WERI-Rb-1 (cell line): Measurements from ENCODE around the gene TXNDC5.

Source experiments
- DNase-seq: peaks from one replicate; pipeline ENCODE4 v3.0.0-alpha.2; 2020
- H3K27ac ChIP-seq: fragments of 250-450 bp; sonication (Bioruptor Pico); 2 replicates; pipeline ENCODE4 v1.5.1; 2020; ENCODE audit warnings: mild to moderate bottlenecking, moderate library complexity
- H3K27me3 ChIP-seq: fragments of 250-450 bp; sonication (Bioruptor Pico); 2 replicates; pipeline ENCODE4 v1.5.1; 2021; ENCODE audit warnings: mild to moderate bottlenecking, low read depth, moderate library complexity; ENCODE audit not compliant: insufficient read depth, severe bottlenecking
- H3K36me3 ChIP-seq: fragments of 250-450 bp; sonication (Bioruptor Pico); 2 replicates; pipeline ENCODE4 v1.5.1; 2020; ENCODE audit warnings: mild to moderate bottlenecking, moderate library complexity
- H3K4me3 ChIP-seq: 2 replicates; pipeline ENCODE4 v1.5.1; 2011; ENCODE audit warnings: low read depth, mild to moderate bottlenecking, control low read depth, low read length
- H3K9me3 ChIP-seq: fragments of 250-450 bp; sonication (Bioruptor Pico); 2 replicates; pipeline ENCODE4 v1.5.1; 2021; ENCODE audit warnings: mild to moderate bottlenecking, moderate library complexity; ENCODE audit not compliant: severe bottlenecking
- TF ChIP-seq, protein P1 (sequence below): IDR thresholded peaks from 2 replicates; pipeline ENCODE4 v1.5.1; 2011; ENCODE audit warnings: low read depth, mild to moderate bottlenecking, control low read depth, inconsistent platforms, low read length

The TXNDC5 gene

DNA sequence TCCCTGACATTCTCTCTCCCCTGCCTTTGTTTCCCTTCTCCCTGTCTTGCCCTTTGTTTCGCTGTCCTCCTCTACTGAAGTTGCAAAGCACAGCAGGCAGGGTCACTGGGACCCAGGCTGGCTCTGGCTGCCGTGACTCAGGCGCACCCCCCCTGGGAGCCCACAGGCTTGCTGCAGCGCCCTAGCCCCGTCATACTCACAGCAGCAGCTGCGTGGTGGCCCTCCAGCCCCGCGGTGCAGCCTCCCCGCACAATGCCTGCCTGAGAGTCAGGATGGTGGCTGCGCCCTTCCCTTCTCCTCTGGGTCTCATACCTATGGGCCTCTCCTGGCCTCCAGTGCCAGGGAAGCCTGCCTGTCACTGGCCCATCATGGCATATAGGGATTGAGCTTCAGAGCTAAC is 41.7 kb downstream of the TXNDC5 start:
- TF ChIP-seq, protein P1, sequence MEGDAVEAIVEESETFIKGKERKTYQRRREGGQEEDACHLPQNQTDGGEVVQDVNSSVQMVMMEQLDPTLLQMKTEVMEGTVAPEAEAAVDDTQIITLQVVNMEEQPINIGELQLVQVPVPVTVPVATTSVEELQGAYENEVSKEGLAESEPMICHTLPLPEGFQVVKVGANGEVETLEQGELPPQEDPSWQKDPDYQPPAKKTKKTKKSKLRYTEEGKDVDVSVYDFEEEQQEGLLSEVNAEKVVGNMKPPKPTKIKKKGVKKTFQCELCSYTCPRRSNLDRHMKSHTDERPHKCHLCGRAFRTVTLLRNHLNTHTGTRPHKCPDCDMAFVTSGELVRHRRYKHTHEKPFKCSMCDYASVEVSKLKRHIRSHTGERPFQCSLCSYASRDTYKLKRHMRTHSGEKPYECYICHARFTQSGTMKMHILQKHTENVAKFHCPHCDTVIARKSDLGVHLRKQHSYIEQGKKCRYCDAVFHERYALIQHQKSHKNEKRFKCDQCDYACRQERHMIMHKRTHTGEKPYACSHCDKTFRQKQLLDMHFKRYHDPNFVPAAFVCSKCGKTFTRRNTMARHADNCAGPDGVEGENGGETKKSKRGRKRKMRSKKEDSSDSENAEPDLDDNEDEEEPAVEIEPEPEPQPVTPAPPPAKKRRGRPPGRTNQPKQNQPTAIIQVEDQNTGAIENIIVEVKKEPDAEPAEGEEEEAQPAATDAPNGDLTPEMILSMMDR = no peak
- no peak for DNase-seq
- Histone ChIP-seq H3K9me3 (peaks cover 2% of the 10 kb centered on the region), H3K27ac (no peak overlapping the region), H3K36me3 (no peaks in the 10 kb centered on the region), H3K27me3 (peaks cover 6% of the 10 kb centered on the region), H3K4me3 (no peak overlapping the region)

DNA sequence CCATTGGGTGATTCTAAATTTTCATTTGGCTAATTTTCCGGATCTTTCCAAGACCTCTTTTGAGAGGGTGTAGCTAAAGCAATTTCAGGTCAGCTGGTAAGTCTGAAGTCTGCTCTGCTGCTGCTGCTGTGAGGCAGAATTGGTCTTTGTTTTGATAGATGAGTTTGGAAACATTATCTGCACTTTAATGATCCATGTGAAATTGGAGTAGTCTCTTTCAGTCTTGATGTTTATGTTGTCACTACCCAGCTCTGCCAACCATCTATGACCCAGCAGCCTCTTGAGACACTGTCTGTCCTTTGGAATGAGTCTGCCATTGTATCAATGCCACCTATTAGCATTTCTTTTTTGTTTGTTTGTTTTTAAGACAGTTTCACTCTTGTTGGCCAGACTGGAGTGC is 44.1 kb downstream of the TXNDC5 start:
- TF ChIP-seq, protein P1 = no peak
- Histone ChIP-seq H3K27me3 (peaks cover 16% of the 10 kb centered on the region), H3K9me3 (no peaks in the 10 kb centered on the region), H3K36me3 (no peaks in the 10 kb centered on the region), H3K4me3 (no peak overlapping the region), H3K27ac (no peak overlapping the region)
- no peak for DNase-seq

DNA sequence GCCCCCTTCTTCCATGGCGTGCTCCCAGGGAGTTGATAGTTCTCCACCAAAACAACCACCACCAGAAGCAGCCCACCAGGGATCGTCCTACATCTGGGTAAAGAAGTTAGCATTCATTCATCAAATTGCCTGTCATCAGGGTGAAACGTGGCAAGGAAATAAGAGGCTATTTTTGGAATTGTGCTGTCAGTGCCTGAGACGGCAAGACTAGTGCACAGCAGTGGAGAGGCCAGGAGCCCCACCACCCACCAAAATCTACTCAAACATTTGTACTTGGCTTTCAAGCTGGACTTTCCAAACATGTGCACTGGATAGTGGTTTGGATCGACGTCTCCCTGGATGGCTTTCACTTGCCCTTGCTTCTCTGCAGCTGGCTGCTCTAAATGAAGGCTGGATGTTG is 44.8 kb downstream of the TXNDC5 start:
- H3K27me3 ChIP-seq = peaks cover 16% of the 10 kb centered on the region
- H3K9me3 ChIP-seq = no peaks in the 10 kb centered on the region
- no peaks in the 10 kb centered on the region for H3K36me3 ChIP-seq
- no peak overlapping the region for H3K27ac ChIP-seq
- TF ChIP-seq, protein P1 = no peak
- H3K4me3 ChIP-seq = no peak overlapping the region
- DNase-seq = no peak

DNA sequence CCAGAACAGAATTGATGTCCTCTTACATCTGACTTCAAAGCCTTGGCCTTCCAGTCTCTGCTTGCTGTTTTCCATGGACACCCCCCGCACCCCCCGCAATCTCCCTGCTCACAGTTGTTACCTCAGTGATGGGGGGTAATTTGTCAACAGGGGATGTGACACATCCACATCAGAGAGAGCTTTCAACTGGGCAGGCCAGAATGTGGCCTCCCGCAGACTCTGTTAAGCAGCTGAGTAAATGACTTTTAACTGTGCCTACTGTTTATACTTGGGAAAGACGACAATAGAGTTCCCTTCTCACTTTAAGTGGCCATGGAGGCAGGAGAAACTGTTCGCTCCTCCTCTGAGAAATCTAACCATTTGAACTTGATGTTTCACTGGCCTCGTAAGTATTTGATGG is 51.0 kb downstream of the TXNDC5 start:
- no peak for DNase-seq

DNA sequence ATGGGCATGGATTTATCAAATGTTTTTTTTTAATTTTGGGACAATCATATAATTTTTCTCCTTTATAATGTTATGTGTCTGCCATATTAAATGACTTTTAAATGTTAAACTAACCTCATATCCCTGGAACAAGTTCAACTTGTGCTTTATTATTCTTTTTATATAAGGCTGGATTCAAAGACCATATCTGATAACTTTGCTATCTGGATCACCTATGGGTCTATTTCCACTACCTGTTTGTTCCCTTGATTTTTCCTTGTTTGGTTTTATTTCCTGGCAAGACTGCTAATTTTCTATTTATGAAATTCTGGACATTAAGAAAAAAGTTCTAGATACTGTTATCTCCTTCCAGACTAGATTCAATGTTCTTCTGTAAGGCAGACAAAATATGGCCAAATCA is 58.8 kb downstream of the TXNDC5 start:
- TF ChIP-seq, protein P1 = no peak
- Histone ChIP-seq H3K27me3 (peaks cover 8% of the 10 kb centered on the region), H3K4me3 (no peak overlapping the region), H3K27ac (no peak overlapping the region), H3K9me3 (peaks cover 15% of the 10 kb centered on the region), H3K36me3 (no peaks in the 10 kb centered on the region)
- no peak for DNase-seq

More for the DNA sequence above, 51.0 kb downstream of the TXNDC5 start:
- Histone ChIP-seq H3K9me3 (peaks cover 3% of the 10 kb centered on the region), H3K4me3 (no peak overlapping the region), H3K27me3 (peaks cover 22% of the 10 kb centered on the region), H3K27ac (no peak overlapping the region), H3K36me3 (no peaks in the 10 kb centered on the region)
- TF ChIP-seq, protein P1 = no peak

DNA sequence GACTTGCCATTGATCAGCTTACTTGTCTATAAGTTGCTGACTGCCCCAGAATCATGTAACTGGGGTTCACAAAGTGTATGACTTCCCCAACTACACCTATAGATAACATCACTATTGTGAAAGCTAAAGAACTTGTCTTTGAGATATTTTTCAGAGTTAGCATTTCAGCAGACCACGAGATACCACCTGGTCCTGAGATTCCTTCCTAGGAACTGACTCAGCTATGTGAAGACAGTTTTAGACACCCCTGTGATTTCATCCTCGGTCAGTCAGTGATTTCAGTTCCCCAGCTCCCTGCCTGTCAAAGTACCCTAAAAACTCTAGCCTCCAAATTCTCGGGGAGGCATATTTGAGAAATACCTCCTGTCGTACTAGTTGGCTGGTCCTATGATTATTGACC is 62.4 kb downstream of the TXNDC5 start:
- Histone ChIP-seq H3K4me3 (no peak overlapping the region), H3K9me3 (peaks cover 12% of the 10 kb centered on the region), H3K27me3 (peaks cover 7% of the 10 kb centered on the region), H3K27ac (no peak overlapping the region), H3K36me3 (no peaks in the 10 kb centered on the region)
- no peak for DNase-seq
- TF ChIP-seq, protein P1 = no peak
